Measurements from ENCODE around the gene SH3TC1. TPM values are rescaled to one million over a fixed set of nuclear protein-coding genes. Genes with fewer than 3 reads are reported as not detected.

SH3TC1 gene
- polyA plus RNA-seq (ENCODE audit: insufficient read length in 10 of 10), result 10 to 100 TPM in 4 of 10 donors, 1 to 10 TPM in 6; 5.9 to 24.5 (median 8.0) TPM
- long read RNA-seq, donor 1, result 0 reads
- long read RNA-seq, donor 2, result 0 reads
- long read RNA-seq, donor 3, result 0 reads
- long read RNA-seq, donor 4, result 0 reads
- long read RNA-seq, donor 5, result 0 reads
- long read RNA-seq, donor 6, full-length matches to known transcripts, result 1 of 1 reads
- long read RNA-seq, donor 6, partial matches to known transcripts, result 0 of 1 reads
- long read RNA-seq, donor 6, other reads (novel, unspliced or antisense), result 0 of 1 reads
- long read RNA-seq, donor 7, result 0 reads
- long read RNA-seq, donor 8, result 0 reads
- long read RNA-seq, donor 9, result 0 reads

DNA sequence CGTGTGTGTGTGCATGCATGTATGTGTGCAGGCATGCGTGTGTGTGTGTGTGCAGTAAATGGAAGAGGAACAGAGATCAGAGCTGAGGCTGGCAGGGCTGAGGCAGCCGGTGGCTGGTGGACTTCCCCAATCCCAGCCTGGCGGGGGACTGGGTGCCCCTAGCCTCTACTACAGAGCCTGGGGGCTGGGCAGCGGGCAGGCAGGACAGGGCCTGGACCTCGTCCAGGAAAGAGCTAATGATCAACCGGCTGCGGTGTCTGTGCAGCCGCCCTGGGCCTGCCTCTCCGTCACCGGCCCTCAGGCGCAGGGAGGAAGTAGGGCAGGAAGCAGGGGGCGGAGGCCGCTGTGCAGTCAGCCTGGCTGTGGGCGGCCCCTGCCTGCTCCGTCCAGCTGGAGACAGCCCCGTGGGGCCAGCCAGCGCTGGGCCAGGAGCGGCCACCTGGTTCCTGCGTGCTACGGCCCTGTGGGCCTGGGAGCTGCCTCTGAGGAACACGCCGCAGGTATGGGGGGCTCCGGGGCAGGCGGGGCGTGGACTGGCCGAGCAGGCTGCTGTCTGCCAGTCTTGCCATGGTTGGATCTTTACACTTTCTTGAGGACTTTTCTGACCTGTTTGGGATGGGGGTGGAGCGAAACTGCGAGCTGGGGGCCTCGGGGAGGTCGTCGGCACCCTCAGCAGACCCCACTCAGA is at the start of gene SH3TC1:
SH3TC1 (plus strand) TSS at position 385 of the 688 bp plus-strand sequence. CDS start 5,905 bp downstream, outside the sequence.
- DNase-seq, result peak; percentile 61 to 94 (median 82)

DNA sequence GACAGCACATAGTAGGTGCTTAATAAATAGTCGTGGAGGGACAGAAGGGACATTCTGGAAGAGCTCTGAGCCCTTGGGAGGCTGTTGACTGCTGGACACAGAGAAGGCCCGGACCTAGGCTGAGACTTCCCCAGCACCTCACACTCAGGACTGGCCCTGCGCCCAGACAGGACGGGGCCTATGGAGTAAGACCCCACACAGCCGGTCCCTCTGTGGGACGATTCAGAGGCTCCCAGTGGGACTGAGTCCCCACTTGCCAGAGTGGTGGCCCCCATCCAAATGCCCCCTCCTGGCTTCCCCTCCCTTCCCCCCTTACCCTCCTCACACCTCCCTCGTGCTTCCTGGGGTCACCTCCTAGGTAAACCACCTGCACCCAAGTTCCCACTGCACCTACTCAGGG is 49.4 kb upstream of the SH3TC1 start:
- DNase-seq, result no peak

- DNase-seq, result no peak
These were observed 48.7 kb upstream of the SH3TC1 start for GRCh38 chr4:8150152-8151090.

DNA sequence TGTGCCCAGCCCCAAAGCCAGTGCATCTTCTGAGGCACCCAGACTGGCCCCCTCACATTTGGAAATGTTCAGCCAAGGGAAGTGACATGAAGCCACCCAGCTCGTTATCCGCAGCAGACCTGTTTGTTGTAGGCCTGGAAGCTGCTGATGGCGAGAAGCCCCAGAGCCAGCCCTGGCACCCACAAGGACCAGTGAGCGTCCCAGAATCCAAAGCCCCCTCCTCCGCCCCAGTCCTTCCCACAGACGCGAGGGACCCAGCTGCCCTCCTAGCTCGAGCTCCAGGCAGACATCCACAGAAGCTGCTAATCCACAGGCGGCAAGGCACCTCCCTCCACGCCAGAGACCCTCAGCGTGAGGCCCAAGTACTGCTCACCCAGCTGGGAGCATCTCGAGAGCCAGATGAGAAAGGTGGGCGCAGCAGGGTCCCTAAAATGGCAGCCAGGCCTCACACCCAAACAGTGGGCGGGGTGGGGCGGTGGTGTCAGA is 47.9 kb upstream of the SH3TC1 start:
- no peak for DNase-seq

DNA sequence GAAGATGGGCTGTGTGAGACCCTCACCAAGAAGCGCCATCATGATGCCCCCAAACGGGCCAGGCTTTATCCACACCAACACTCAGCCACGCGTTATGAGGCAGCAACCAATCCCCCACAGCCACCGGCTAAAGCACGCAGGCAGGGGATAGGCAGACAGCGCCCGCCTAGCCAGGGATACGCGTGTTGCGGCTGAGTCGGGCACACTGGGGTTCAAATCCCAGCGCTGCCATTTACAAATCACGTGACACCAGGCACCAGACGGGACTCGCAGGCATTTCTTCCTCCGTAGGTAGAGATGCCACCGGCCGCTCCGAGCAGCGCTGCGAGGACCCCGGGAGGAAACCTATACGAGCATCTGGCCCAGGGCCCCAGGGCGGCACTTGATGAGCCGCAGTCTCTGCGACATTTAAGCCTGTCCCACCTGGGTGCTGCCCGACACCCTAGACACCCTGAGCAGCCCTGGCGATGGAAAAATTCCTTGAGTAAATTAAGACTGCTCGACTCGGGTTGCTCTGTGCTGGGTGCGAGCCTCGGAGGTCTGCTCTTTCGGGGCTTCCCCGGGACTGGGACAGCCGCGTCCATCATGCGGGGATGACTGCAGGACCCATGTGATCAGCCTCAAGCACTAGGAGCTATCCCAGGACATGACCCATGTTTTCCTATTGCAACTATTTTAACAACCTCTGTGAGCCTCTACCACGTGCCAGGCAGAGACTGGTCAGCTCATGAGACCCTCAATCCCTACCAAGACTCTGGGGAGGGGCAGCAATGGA is 46.8 kb upstream of the SH3TC1 start:
- DNase-seq, result no peak

GRCh38 chr4:8152865-8153257 is 46.2 kb upstream of the SH3TC1 start:
- no peak for DNase-seq

DNA sequence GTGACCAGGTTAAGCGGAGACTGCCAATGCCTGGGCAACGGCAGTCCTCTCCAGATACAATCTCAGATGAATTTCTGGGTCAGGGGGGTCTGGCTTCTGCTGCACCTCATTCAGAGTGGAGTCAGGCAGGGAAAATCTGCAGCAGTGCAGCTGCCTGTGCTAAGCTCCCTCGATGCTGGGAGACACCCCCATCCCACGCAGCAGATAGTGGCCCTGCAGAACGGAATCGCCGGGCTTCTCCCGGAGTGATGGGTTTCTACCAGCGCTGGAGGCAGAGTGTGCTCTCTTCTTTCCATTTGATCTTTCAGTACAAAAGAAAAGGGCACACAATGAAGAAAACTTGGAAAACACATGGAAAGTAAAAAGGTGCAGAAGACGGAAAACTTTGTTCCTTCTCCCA is 45.6 kb upstream of the SH3TC1 start:
- DNase-seq, result no peak

- DNase-seq, result no peak
These were observed 44.0 kb upstream of the SH3TC1 start for GRCh38 chr4:8155048-8155447.

- no peak for DNase-seq
These were observed 43.2 kb upstream of the SH3TC1 start for GRCh38 chr4:8155660-8156421.

DNA sequence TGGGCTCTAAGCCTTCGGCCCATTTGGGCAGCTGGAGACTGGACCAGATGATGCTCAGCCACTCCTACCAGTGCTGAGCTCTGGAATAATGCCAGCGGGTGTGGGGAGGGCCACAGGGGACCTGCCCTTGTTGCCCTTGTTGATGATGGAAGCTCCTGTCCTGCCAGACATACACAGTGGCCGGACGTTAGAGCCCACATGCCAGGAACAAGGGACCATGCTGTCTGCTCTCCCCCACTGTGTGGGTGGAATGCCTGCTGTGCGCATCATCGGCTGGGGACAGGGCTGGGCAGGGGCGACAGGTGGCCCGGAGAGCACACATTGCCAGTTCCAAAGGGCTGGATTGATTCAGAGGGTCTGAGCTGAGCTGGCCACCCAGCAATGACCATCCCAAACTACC is 42.5 kb upstream of the SH3TC1 start:
- no peak for DNase-seq

DNA sequence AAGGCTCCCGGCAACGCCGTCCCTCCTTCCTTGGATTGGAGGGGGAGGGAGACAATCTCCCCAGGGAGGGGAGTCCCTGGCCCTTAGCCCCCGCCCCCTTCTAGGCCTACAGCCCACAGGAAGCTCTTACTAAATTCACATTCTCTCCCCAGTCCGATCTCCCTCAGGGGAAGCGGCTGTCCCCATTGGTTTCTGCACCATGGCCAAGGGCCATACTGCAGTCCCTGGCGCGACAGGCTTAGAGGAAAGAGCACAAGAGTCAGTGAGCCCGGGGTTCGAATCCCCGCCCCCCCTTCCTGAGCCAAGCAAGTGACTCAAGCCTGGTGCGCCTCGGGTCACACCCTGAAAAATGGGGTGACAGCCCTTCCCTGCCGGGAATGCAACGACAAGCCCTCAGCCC is 41.6 kb upstream of the SH3TC1 start:
- DNase-seq, result no peak

DNA sequence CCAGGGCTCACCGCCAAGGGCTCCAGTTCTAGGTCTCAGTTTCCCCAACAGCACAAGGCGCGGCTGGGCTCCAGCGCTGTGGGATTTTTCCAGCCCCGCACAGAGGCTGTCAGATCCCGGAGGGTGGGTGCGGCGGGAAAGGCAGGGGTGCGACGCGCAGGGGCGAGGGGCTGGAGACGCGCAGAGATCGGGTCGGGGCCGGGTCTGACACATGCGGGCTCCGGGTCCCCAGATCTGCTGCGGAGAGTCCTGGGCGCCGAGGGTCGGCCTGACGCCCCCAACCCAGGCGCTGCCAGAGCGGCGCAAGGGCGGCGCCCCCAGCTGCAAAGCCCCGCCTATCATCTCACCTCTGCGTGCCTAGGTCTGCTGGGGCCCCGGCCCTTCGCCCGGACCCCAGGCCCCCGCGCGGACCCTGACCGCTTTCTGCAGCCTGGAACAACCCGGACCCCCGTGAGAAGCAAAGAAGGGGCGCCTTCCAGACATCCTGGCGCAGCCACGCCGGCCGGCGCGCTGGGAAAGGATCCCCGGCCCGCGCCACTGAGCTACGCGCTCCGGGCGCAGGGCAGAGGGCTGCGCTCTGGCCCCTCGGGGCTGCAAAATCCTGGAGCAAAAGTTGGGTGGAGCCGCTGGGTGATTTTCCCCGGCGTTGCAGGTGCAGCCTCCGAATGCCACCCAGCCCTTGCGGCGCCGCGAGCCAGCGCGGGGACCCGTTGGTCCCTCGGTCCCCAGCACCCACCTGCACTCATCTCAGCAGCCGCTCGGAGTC is 41.0 kb upstream of the SH3TC1 start:
- no peak for DNase-seq

GRCh38 chr4:8158710-8159536 is 40.2 kb upstream of the SH3TC1 start, which contains the start of gene ABLIM2:
Gene ABLIM2, minus strand, starts transcription at chr4:8158813. Its CDS starts 124 bp downstream, at chr4:8158689.
- peak; percentile 96 to 99 (median 98) for DNase-seq

DNA sequence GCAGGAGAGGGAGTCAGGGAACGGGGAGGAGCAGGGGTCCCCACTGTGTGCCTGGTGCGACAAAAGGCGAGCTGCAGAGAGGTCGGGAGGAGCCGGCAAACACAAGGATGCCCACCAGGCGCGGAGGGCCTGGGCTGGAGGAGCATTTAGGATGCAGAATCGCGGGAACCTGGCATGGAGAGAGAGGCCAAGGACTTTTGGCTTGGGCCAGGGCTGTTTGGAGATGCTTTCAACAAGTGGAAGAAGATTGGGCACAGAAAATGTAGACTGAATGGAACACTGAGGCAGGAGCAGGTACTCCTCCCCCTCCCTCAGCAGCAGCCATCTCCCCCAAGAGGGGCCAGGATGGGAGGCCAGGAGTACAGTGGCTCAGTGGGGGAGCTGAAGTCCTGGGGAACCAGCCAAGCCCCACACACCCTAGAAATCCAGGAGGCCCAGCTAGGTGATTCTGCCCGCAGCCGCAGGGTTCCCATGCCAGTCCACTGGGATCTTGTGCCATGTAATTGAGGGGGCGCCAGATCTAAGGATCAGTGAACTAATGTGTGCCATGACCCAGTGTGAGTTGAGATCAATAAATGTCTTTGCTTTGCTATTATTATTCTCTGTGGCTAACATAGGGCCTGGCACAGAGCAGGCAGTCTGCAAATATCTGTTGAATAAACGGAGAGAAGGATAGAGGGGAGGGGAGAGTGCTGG is 39.4 kb upstream of the SH3TC1 start:
- DNase-seq, result no peak

GRCh38 chr4:8160233-8160560 is 38.9 kb upstream of the SH3TC1 start:
- DNase-seq, result no peak

- no peak for DNase-seq
These were observed 38.5 kb upstream of the SH3TC1 start for GRCh38 chr4:8160572-8160971.

- no peak for DNase-seq
These were observed 36.5 kb upstream of the SH3TC1 start for GRCh38 chr4:8162625-8163024.

DNA sequence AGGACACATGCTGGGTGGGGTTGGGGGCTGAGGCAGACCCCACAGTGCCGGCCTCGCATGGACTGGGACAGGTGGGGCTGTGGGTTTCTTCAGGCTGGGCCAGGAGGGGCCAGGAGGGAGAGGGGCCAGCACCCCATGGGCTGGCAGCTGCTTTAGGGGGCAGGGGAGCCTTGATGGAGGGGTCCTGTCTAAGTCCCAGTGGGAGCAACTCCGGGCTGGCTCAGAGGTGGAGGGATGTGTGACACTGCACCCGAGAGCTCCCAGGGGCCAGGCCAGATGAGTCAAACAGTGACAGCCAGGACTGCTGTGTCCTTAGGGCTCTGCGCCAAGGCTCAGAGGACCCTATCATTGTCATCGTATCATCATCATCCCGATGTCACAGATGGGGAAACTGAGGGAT is 36.1 kb upstream of the SH3TC1 start:
- no peak for DNase-seq

All from muscle of back (tissue), 13 donors.